Measurements from ENCODE around the gene PTGDR. TPM values are rescaled to one million over a fixed set of nuclear protein-coding genes. Genes with fewer than 3 reads are reported as not detected.

Gene PTGDR
- total and polyA plus RNA-seq, 2 of the 8 experiments (the other 6 are each of a cell fraction or from before 2014, with no cell fraction given), result 0.22 to 0.83 TPM

DNA sequence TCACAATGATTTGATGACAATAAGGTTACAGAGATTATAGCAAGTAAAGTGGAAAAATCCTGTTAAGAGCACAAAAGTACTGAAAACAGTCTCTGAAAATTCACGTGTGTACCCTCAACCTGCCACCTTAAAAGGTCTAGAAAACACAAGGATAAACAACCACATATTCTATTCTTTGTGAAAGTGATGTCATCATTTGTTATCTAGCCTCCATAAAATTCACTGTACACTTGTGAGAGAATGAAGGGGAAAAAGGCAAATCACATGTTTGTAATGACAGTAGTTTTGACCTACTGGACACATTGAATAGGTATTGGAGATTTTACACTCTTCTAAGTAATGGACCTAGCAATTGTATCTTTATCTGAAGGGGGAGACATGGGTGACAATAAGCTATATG is 4.0 kb downstream of the PTGDR start:
- Histone ChIP-seq H2BK5ac (ENCODE audit: low read depth, low read length) (no peak overlapping the region), H2AK5ac (ENCODE audit: low read depth, low read length) (no peak overlapping the region), H4K91ac (replicated peaks; ENCODE audit: insufficient read length, low read length) (no peak overlapping the region), H3K4me2 (ENCODE audit: insufficient read depth in 1 of 2, low read depth in 2 of 2, low read length in 2 of 2) (no peak overlapping the region), H2BK15ac (ENCODE audit: low read length) (no peak overlapping the region), H3K23ac (ENCODE audit: insufficient read length) (no peak overlapping the region), H3K4ac (replicated peaks; ENCODE audit: insufficient read length, low read depth, low read length) (no peak overlapping the region), H3K4me1 (replicated peaks in 1 of 4; ENCODE audit: control insufficient read depth in 3 of 4, insufficient read depth in 4 of 4, low read length in 3 of 4) (peaks cover 4 to 14% (median 6%) of the 10 kb centered on the region in 4 experiments), H3K79me1 (ENCODE audit: low read depth, low read length) (no peaks in the 10 kb centered on the region), H4K5ac (ENCODE audit: insufficient read length, low read depth, low read length) (no peak overlapping the region), H3K14ac (ENCODE audit: insufficient read length) (no peak overlapping the region), H3K27me3 (replicated peaks in 1 of 4; ENCODE audit: control insufficient read depth in 3 of 4, extremely low read depth in 1 of 4, insufficient read depth in 3 of 4, low read length in 3 of 4) (peaks cover 24 to 38% (median 36%) of the 10 kb centered on the region in 4 experiments), H2BK120ac (replicated peaks; ENCODE audit: low read depth, low read length) (no peak overlapping the region), H3K56ac (replicated peaks; ENCODE audit: insufficient read length, low read depth, low read length) (no peak overlapping the region), H3K23me2 (ENCODE audit: low read depth, low read length) (peaks cover 17% of the 10 kb centered on the region; the same call in 1 of the 2 replicates), H3K36me3 (ENCODE audit: control insufficient read depth in 2 of 4, insufficient read depth in 4 of 4, low read length in 3 of 4) (no peaks in the 10 kb centered on the region), H3K79me2 (ENCODE audit: control insufficient read depth in 1 of 2, insufficient read depth in 2 of 2, low read length in 2 of 2) (no peaks in the 10 kb centered on the region), H3K27ac (ENCODE audit: low read depth, low read length) (no peak overlapping the region), H3K9ac (replicated peaks in 1 of 4; ENCODE audit: extremely low read depth in 1 of 4, low read depth in 3 of 4, low read length in 3 of 4) (no peak overlapping the region), H3K9me3 (ENCODE audit: insufficient read depth in 2 of 2, low read depth in 1 of 2, low read length in 1 of 2) (no peaks in the 10 kb centered on the region), H2AFZ (ENCODE audit: low read length) (no peak overlapping the region), H4K8ac (ENCODE audit: extremely low read depth, insufficient read depth, low read length) (no peak overlapping the region), H3K18ac (ENCODE audit: extremely low read depth, low read length) (no peak overlapping the region), H2BK12ac (ENCODE audit: low read depth, low read length) (no peak overlapping the region), H3K4me3 (ENCODE audit: extremely low read depth in 1 of 4, insufficient read depth in 2 of 4, low read depth in 3 of 4, low read length in 4 of 4) (no peak overlapping the region), H4K20me1 (replicated peaks in 1 of 2; ENCODE audit: control insufficient read depth in 1 of 2, insufficient read depth in 2 of 2, low read length in 2 of 2) (no peaks in the 10 kb centered on the region), H2BK20ac (ENCODE audit: low read length) (no peak overlapping the region)
- ChIA-PET POLR2A (ENCODE audit: partially characterized antibody) (no interaction called here), CTCF (ENCODE audit: partially characterized antibody) (interaction anchor here (1.0 to 1.6 kb wide), 9 partner anchors 10 to 256 kb away, joined by 3 to 6 read pairs (median 3); no protein-coding TSS in a partner anchor)
- 95% methylated on average over 1 of the region's 1 CpG; no CpG with 5 or more reads in 1 of the 2 experiments for WGBS, 2 experiments (ENCODE audit: extremely low coverage in 1 of 2, insufficient coverage in 1 of 2, insufficient read length in 1 of 2, insufficient replicate concordance in 2 of 2, low coverage in 1 of 2, low lambda C conversion rate in 2 of 2, missing lambda C conversion rate in 1 of 2)
- FAIRE-seq, result no peak
- DNase-seq (ENCODE audit: low read depth in 1 of 2, low spot score in 2 of 2), result no peak
- TF ChIP-seq POLR2A (IDR thresholded peaks at IDR 0.05; ENCODE audit: control extremely low read depth in 1 of 2, low read depth in 2 of 2, low read length in 2 of 2) (no peak), RFX5 (IDR thresholded peaks at IDR 0.05; ENCODE audit: borderline replicate concordance, low read depth, low read length) (no peak), BRCA1 (IDR thresholded peaks at IDR 0.05; ENCODE audit: low read depth, low read length) (no peak), FOSL1 (IDR thresholded peaks at IDR 0.05; ENCODE audit: insufficient read depth, low read depth, low read length) (no peak), SIX5 (IDR thresholded peaks at IDR 0.05; ENCODE audit: low read depth, low read length) (no peak)
- TF ChIP-seq, protein P1, sequence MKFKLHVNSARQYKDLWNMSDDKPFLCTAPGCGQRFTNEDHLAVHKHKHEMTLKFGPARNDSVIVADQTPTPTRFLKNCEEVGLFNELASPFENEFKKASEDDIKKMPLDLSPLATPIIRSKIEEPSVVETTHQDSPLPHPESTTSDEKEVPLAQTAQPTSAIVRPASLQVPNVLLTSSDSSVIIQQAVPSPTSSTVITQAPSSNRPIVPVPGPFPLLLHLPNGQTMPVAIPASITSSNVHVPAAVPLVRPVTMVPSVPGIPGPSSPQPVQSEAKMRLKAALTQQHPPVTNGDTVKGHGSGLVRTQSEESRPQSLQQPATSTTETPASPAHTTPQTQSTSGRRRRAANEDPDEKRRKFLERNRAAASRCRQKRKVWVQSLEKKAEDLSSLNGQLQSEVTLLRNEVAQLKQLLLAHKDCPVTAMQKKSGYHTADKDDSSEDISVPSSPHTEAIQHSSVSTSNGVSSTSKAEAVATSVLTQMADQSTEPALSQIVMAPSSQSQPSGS (IDR thresholded peaks at IDR 0.05; ENCODE audit: low read length), result no peak

All from H1 (cell line).